ENCODE measurements around the gene DTNBP1. TPM values are rescaled to one million over a fixed set of nuclear protein-coding genes. Genes with fewer than 3 reads are reported as not detected.

The DTNBP1 gene
- total and polyA plus RNA-seq, 2 of the 13 experiments (the other 11 are each of a cell fraction or from before 2014, with no cell fraction given): 6.6 to 19.1 TPM

- Histone ChIP-seq H3K9me3 (ENCODE audit: low read length) (no peaks in the 10 kb centered on the region), H3K36me3 (replicated peaks in 1 of 2; ENCODE audit: control insufficient read depth in 1 of 2, insufficient read depth in 2 of 2, low read length in 2 of 2) (no peaks in the 10 kb centered on the region), H3K9ac (ENCODE audit: insufficient read depth, low read depth, low read length) (no peak overlapping the region), H3K4me1 (ENCODE audit: insufficient read depth, low read length) (peaks cover 12% of the 10 kb centered on the region), H4K20me1 (ENCODE audit: insufficient read depth, low read length) (no peaks in the 10 kb centered on the region), H3K4me2 (ENCODE audit: low read depth, low read length) (no peak overlapping the region), H3K27ac (ENCODE audit: extremely low read length, insufficient read depth, low read length) (no peak overlapping the region), H3K79me2 (ENCODE audit: insufficient read depth, low read length) (no peaks in the 10 kb centered on the region), H2AFZ (ENCODE audit: low read length) (no peak overlapping the region), H3K27me3 (ENCODE audit: control insufficient read depth in 1 of 2, insufficient read depth in 2 of 2, low read length in 2 of 2) (no peaks in the 10 kb centered on the region; a peak in 1 of 5 replicates), H3K4me3 (replicated peaks in 1 of 3; ENCODE audit: insufficient read depth in 1 of 3, low read depth in 2 of 3, low read length in 3 of 3) (no peak overlapping the region)
- ChIA-PET CTCF (ENCODE audit: low intra/inter-chr PET ratio, low total read pairs) (no interaction called here), POLR2A (no interaction called here)
- in situ Hi-C loops (cut with HindIII; ENCODE audit: extremely low pct_ligation_motif_present, low pct_unique_long_range_greater_than_20kb) (no loop called here), intact Hi-C loops (cut with micrococcal nuclease; ENCODE audit: unreplicated experiment) (no loop called here)
- 85% methylated on average over 2 of the region's 2 CpGs for WGBS (ENCODE audit: low lambda C conversion rate)
- BruUV-seq (replicated peaks): no TSS peak
- ATAC-seq: no peak
- FAIRE-seq: no peak
- no peak for DNase-seq (ENCODE audit: low spot score)
- TF ChIP-seq ZXDC (CRISPR knock-in tag; IDR thresholded peaks at IDR 0.05): no peak
- no peak for TF ChIP-seq ZNF550 (CRISPR knock-in tag; IDR thresholded peaks at IDR 0.05; ENCODE audit: borderline replicate concordance)
- TF ChIP-seq PCBP2 (optimal IDR thresholded peaks at IDR 0.05; ENCODE audit: low read depth, low read length, poor library complexity, severe bottlenecking): no peak
- TF ChIP-seq ZBED4 (CRISPR knock-in tag; IDR thresholded peaks at IDR 0.05; ENCODE audit: borderline replicate concordance): no peak
- TF ChIP-seq ZNF766 (CRISPR knock-in tag; IDR thresholded peaks at IDR 0.05; ENCODE audit: borderline replicate concordance): no peak
- TF ChIP-seq ZNF552 (CRISPR knock-in tag; IDR thresholded peaks at IDR 0.05; ENCODE audit: borderline replicate concordance): no peak
- TF ChIP-seq ZNF326 (CRISPR knock-in tag; IDR thresholded peaks at IDR 0.05; ENCODE audit: borderline replicate concordance): no peak
- TF ChIP-seq ZNF207 (IDR thresholded peaks at IDR 0.05; ENCODE audit: borderline replicate concordance): no peak
- no peak for TF ChIP-seq ZNF597 (CRISPR knock-in tag; IDR thresholded peaks at IDR 0.05)
Observed at GRCh38 chr6:15593798-15594197, 69.0 kb downstream of the DTNBP1 start.

Measured in HepG2 (cell line).